Coronary artery (tissue), 2 donors: ENCODE results near the gene MBNL2.

Experiments used
- DNase-seq: peaks from one replicate; pipeline ENCODE4 v3.0.0-alpha.2; 2017; ENCODE audit warnings: low spot score
- H3K27ac ChIP-seq, 2 donors: fragments of 200-600 bp; sonication (generic); one replicate each; pipeline ENCODE4 v1.5.1; 2016 to 2019
- H3K4me3 ChIP-seq: fragments of 200-600 bp; sonication (generic); 2 replicates; pipeline ENCODE4 v1.5.1; 2016; ENCODE audit warnings: mild to moderate bottlenecking, moderate library complexity
- CTCF ChIP-seq: fragments of 200-600 bp; sonication (generic); IDR thresholded peaks from one replicate; pipeline ENCODE4 v1.5.1; 2019; ENCODE audit warnings: antibody characterized with exemption

MBNL2 gene

GRCh38 chr13:97367016-97367822, 145.1 kb downstream of the MBNL2 start:
- TF ChIP-seq CTCF, result no peak
- Histone ChIP-seq H3K27ac (peak overlapping the region in 1 of 2 donors; percentile 19), H3K4me3 (peak overlapping the region; percentile 20)
- no peak for DNase-seq

GRCh38 chr13:97369261-97369893, 147.2 kb downstream of the MBNL2 start:
- Histone ChIP-seq H3K4me3 (peak overlapping the region; percentile 58), H3K27ac (peak overlapping the region in 1 of 2 donors; percentile 14)
- DNase-seq, result no peak
- no peak for TF ChIP-seq CTCF

GRCh38 chr13:97371486-97372109, 149.5 kb downstream of the MBNL2 start:
- no peak for DNase-seq
- Histone ChIP-seq H3K27ac (no peak overlapping the region), H3K4me3 (no peak overlapping the region)
- TF ChIP-seq CTCF, result no peak

GRCh38 chr13:97372936-97373335, 150.8 kb downstream of the MBNL2 start:
- H3K27ac ChIP-seq, result no peak overlapping the region
- TF ChIP-seq CTCF, result no peak
- no peak overlapping the region for H3K4me3 ChIP-seq
- DNase-seq, result no peak

GRCh38 chr13:97373787-97374186, 151.7 kb downstream of the MBNL2 start:
- no peak overlapping the region for H3K4me3 ChIP-seq
- TF ChIP-seq CTCF, result no peak
- DNase-seq, result no peak
- H3K27ac ChIP-seq, result no peak overlapping the region

GRCh38 chr13:97376981-97377380, 154.8 kb downstream of the MBNL2 start:
- DNase-seq, result no peak
- no peak overlapping the region for H3K4me3 ChIP-seq
- TF ChIP-seq CTCF, result no peak
- no peak overlapping the region for H3K27ac ChIP-seq
